ENCODE results near the gene C19orf47. TPM values are rescaled to one million over a fixed set of nuclear protein-coding genes. Genes with fewer than 3 reads are reported as not detected.

C19orf47 gene
- total RNA-seq, 1 experiment from 2014 or later: 18.0 TPM

- no peaks in the 10 kb centered on the region for H3K9me2 ChIP-seq (ENCODE audit: insufficient read depth)
- intact Hi-C loops (cut with micrococcal nuclease): no loop called here
- ATAC-seq (no peak), DNase-seq (ENCODE audit: low read depth, low spot score) (no peak)
- RAD21 ChIA-PET (ENCODE audit: low non-redundant PET in 1 of 2, low total read pairs in 2 of 2, uncharacterized antibody in 2 of 2, unreplicated experiment in 2 of 2): no interaction called here
- POLR2A ChIA-PET: no interaction called here
- no peak overlapping the region for H3K9ac ChIP-seq (ENCODE audit: low read length)
- H3K27ac ChIP-seq (ENCODE audit: low read depth, low read length): no peak overlapping the region
- H2AFZ ChIP-seq (ENCODE audit: low read depth, low read length, poor library complexity, severe bottlenecking): no peak overlapping the region
- no peaks in the 10 kb centered on the region for H3K9me3 ChIP-seq (ENCODE audit: control insufficient read depth in 1 of 2, insufficient read depth in 1 of 2, low read depth in 1 of 2, low read length in 2 of 2)
- no peaks in the 10 kb centered on the region for H3K4me1 ChIP-seq (ENCODE audit: control insufficient read depth in 1 of 2, insufficient read depth in 2 of 2, low read length in 2 of 2)
- no peaks in the 10 kb centered on the region for H3K27me3 ChIP-seq (ENCODE audit: insufficient read depth, low read length)
- peaks cover 70% of the 10 kb centered on the region for H3K79me2 ChIP-seq (ENCODE audit: insufficient read depth, low read length)
- CTCF ChIA-PET: no interaction called here
- 0 out of 4 replicates have a peak, but pooled peaks cover 0 to 3% of the 10 kb centered on the region in 2 experiments for H3K36me3 ChIP-seq (ENCODE audit: control insufficient read depth in 1 of 2, insufficient read depth in 2 of 2, low read length in 2 of 2)
- TF ChIP-seq CTCF (IDR thresholded peaks at IDR 0.05 in 2 of 3, conservative IDR thresholded peaks at IDR 0.05 in 1 of 3; ENCODE audit: borderline replicate concordance in 1 of 3, insufficient read depth in 1 of 3, low read depth in 2 of 3, low read length in 2 of 3) (no peak), REST (IDR thresholded peaks at IDR 0.05; ENCODE audit: low read depth) (no peak), CBX3 (IDR thresholded peaks at IDR 0.05; ENCODE audit: low read depth) (no peak), FOSL1 (IDR thresholded peaks at IDR 0.05; ENCODE audit: low read depth) (no peak), POLR2A (IDR thresholded peaks at IDR 0.05; ENCODE audit: borderline replicate concordance, extremely low read depth, insufficient read depth, insufficient read length) (no peak), SIN3A (IDR thresholded peaks at IDR 0.05; ENCODE audit: low read depth) (no peak), RAD21 (IDR thresholded peaks at IDR 0.05; ENCODE audit: low read depth) (no peak)
- H3K4me3 ChIP-seq (replicated peaks in 1 of 2; ENCODE audit: low read depth in 1 of 2, low read length in 2 of 2): no peak overlapping the region
- H4K20me1 ChIP-seq (ENCODE audit: insufficient read depth): no peaks in the 10 kb centered on the region
- no peak overlapping the region for H3K4me2 ChIP-seq (ENCODE audit: low read length)
- no TSS peak for BruUV-seq (replicated peaks)
Measured at GRCh38 chr19:40273469-40274360, 74.5 kb downstream of the C19orf47 start.
